Measurements from ENCODE around the gene SNRPB. TPM values are rescaled to one million over a fixed set of nuclear protein-coding genes. Genes with fewer than 3 reads are reported as not detected.
A peak's percentile ranks its signal among the peaks of the same experiment; 100 is the strongest.

SNRPB gene
- total RNA-seq (2021), result 489 to 539 TPM (median 498 TPM) in 3 replicates
- Bru-seq, nascent RNA, result percentile 99 among the genes with signal in this experiment
- long read RNA-seq, experiment 1, transcript SNRPB-202 (7 exons, 1,008 nt), result minor isoform, 237 of 794 reads
- long read RNA-seq, experiment 1, transcript SNRPB-201 (7 exons, 1,154 nt), result major isoform, 501 of 794 reads
- long read RNA-seq, experiment 1, partial matches to known transcripts, result 25 of 794 reads
- long read RNA-seq, experiment 1, other reads (novel, unspliced or antisense), result 30 of 794 reads
- long read RNA-seq, experiment 2, transcript SNRPB-202 (7 exons, 1,008 nt), result minor isoform, 234 of 840 reads
- long read RNA-seq, experiment 2, transcript SNRPB-201 (7 exons, 1,154 nt), result major isoform, 483 of 840 reads
- long read RNA-seq, experiment 2, partial matches to known transcripts, result 100 of 840 reads
- long read RNA-seq, experiment 2, other reads (novel, unspliced or antisense), result 21 of 840 reads
- long read RNA-seq, experiment 3, transcript SNRPB-201 (7 exons, 1,154 nt), result major isoform, 1,852 of 2,821 reads
- long read RNA-seq, experiment 3, transcript SNRPB-202 (7 exons, 1,008 nt), result minor isoform, 913 of 2,821 reads
- long read RNA-seq, experiment 3, partial matches to known transcripts, result 21 of 2,821 reads
- long read RNA-seq, experiment 3, other reads (novel, unspliced or antisense), result 32 of 2,821 reads

DNA sequence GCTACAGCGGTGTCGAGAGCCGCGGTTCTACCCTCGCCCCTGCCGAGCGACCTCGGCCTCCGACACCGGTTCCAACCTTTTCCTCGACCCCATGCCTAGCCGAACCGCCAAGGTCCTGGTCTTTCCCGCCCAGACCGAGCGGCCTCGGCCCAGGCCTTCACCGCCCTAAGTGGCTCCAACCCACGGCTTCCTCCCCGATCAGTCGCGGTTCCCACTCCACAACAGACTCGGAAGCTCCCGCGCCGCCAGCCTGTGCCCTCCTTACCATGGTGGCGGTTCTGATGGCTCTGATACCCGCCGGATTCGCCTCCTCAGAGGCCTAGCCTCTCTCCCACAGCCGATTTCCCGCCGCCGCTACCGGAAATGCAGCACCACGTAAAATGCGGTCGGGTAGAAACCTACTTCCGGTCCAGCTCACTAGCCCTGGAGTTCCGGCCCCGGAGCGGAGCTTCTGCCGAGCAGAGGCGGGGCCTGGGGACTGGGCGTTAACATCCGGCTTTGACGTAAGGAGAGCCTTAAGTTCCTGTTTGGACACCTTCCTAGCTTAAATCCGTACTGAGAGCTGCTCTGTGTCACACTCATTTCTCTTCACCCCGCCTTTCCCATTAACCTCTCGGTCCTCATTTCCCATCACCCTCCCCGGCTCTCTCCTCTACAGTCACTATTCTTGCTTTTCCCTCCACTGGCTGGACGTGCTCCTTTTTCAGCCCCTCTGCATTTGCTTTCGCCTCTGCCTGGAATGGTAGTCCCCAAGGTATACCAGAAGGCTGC lies at the start of gene SNRPB:
SNRPB (minus strand) TSS at position 367 of the 771 bp plus-strand sequence; CDS start at position 268, 99 bp downstream.
- H3K4me1 Mint-ChIP-seq, result peaks cover 38% of the 10 kb centered on the region
- no peaks in the 10 kb centered on the region for H3K9me3 Mint-ChIP-seq
- ChIA-PET POLR2A (interaction anchor here (0.9 to 1.3 kb wide), 6 partner anchors 10 to 263 kb away, joined by 3 to 6 read pairs (median 6); partner anchors contain the start of genes NOP56 and ZNF343), CTCF (interaction anchor here (0.9 to 1.7 kb wide), 6 partner anchors 15 to 263 kb away, joined by 3 to 14 read pairs (median 4); no protein-coding TSS in a partner anchor)
- DNase-seq (ENCODE audit: low spot score) (peak; percentile 95), ATAC-seq (peak; percentile 99)
- no peaks in the 10 kb centered on the region; the same call in 1 of the 2 replicates for H3K27me3 Mint-ChIP-seq (ENCODE audit: low read depth)
- peak within 1 kb of the TSS; percentile 100 for H3K27ac Mint-ChIP-seq
- peaks cover 44% of the 10 kb centered on the region for H3K36me3 Mint-ChIP-seq
- peak within 1 kb of the TSS; percentile 99 for H3K4me3 Mint-ChIP-seq
- TF ChIP-seq ESRRA (CRISPR knock-in tag; IDR thresholded peaks at IDR 0.05; ENCODE audit: borderline replicate concordance) (no peak), NR3C1 (CRISPR knock-in tag; conservative IDR thresholded peaks at IDR 0.05; ENCODE audit: low read depth) (no peak), PRRX2 (CRISPR knock-in tag; IDR thresholded peaks at IDR 0.05) (no peak), NFE2L1 (CRISPR knock-in tag; IDR thresholded peaks at IDR 0.05) (peak; percentile 87), ELF4 (CRISPR knock-in tag; IDR thresholded peaks at IDR 0.05; ENCODE audit: low read depth) (0 out of 2 replicates have a peak, but pooled peaks have one; percentile 50), ATF1 (CRISPR knock-in tag; IDR thresholded peaks at IDR 0.05) (0 out of 2 replicates have a peak, but pooled peaks have one; percentile 63), CREB1 (CRISPR knock-in tag; IDR thresholded peaks at IDR 0.05) (no peak), NFYB (CRISPR knock-in tag; conservative IDR thresholded peaks at IDR 0.05; ENCODE audit: low read depth) (0 out of 2 replicates have a peak, but pooled peaks have one; percentile 17), ZNF423 (CRISPR knock-in tag; IDR thresholded peaks at IDR 0.05) (no peak), NR2C2 (CRISPR knock-in tag; IDR thresholded peaks at IDR 0.05) (no peak), ZNF232 (CRISPR knock-in tag; IDR thresholded peaks at IDR 0.05) (no peak), TCF7 (CRISPR knock-in tag; IDR thresholded peaks at IDR 0.05; ENCODE audit: low read depth) (no peak)
- TF ChIP-seq, protein P1, sequence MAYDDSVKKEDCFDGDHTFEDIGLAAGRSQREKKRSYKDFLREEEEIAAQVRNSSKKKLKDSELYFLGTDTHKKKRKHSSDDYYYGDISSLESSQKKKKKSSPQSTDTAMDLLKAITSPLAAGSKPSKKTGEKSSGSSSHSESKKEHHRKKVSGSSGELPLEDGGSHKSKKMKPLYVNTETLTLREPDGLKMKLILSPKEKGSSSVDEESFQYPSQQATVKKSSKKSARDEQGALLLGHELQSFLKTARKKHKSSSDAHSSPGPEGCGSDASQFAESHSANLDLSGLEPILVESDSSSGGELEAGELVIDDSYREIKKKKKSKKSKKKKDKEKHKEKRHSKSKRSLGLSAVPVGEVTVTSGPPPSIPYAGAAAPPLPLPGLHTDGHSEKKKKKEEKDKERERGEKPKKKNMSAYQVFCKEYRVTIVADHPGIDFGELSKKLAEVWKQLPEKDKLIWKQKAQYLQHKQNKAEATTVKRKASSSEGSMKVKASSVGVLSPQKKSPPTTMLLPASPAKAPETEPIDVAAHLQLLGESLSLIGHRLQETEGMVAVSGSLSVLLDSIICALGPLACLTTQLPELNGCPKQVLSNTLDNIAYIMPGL (CRISPR knock-in tag; IDR thresholded peaks at IDR 0.05), result peak; percentile 82
- TF ChIP-seq, protein P2, sequence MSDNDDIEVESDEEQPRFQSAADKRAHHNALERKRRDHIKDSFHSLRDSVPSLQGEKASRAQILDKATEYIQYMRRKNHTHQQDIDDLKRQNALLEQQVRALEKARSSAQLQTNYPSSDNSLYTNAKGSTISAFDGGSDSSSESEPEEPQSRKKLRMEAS (CRISPR knock-in tag; IDR thresholded peaks at IDR 0.05), result peak; percentile 92
- TF ChIP-seq, protein P3, sequence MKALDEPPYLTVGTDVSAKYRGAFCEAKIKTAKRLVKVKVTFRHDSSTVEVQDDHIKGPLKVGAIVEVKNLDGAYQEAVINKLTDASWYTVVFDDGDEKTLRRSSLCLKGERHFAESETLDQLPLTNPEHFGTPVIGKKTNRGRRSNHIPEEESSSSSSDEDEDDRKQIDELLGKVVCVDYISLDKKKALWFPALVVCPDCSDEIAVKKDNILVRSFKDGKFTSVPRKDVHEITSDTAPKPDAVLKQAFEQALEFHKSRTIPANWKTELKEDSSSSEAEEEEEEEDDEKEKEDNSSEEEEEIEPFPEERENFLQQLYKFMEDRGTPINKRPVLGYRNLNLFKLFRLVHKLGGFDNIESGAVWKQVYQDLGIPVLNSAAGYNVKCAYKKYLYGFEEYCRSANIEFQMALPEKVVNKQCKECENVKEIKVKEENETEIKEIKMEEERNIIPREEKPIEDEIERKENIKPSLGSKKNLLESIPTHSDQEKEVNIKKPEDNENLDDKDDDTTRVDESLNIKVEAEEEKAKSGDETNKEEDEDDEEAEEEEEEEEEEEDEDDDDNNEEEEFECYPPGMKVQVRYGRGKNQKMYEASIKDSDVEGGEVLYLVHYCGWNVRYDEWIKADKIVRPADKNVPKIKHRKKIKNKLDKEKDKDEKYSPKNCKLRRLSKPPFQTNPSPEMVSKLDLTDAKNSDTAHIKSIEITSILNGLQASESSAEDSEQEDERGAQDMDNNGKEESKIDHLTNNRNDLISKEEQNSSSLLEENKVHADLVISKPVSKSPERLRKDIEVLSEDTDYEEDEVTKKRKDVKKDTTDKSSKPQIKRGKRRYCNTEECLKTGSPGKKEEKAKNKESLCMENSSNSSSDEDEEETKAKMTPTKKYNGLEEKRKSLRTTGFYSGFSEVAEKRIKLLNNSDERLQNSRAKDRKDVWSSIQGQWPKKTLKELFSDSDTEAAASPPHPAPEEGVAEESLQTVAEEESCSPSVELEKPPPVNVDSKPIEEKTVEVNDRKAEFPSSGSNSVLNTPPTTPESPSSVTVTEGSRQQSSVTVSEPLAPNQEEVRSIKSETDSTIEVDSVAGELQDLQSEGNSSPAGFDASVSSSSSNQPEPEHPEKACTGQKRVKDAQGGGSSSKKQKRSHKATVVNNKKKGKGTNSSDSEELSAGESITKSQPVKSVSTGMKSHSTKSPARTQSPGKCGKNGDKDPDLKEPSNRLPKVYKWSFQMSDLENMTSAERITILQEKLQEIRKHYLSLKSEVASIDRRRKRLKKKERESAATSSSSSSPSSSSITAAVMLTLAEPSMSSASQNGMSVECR (CRISPR knock-in tag; IDR thresholded peaks at IDR 0.05; ENCODE audit: borderline replicate concordance), result peak; percentile 76; the same call in 1 of the 2 replicates
- TF ChIP-seq, protein P4, sequence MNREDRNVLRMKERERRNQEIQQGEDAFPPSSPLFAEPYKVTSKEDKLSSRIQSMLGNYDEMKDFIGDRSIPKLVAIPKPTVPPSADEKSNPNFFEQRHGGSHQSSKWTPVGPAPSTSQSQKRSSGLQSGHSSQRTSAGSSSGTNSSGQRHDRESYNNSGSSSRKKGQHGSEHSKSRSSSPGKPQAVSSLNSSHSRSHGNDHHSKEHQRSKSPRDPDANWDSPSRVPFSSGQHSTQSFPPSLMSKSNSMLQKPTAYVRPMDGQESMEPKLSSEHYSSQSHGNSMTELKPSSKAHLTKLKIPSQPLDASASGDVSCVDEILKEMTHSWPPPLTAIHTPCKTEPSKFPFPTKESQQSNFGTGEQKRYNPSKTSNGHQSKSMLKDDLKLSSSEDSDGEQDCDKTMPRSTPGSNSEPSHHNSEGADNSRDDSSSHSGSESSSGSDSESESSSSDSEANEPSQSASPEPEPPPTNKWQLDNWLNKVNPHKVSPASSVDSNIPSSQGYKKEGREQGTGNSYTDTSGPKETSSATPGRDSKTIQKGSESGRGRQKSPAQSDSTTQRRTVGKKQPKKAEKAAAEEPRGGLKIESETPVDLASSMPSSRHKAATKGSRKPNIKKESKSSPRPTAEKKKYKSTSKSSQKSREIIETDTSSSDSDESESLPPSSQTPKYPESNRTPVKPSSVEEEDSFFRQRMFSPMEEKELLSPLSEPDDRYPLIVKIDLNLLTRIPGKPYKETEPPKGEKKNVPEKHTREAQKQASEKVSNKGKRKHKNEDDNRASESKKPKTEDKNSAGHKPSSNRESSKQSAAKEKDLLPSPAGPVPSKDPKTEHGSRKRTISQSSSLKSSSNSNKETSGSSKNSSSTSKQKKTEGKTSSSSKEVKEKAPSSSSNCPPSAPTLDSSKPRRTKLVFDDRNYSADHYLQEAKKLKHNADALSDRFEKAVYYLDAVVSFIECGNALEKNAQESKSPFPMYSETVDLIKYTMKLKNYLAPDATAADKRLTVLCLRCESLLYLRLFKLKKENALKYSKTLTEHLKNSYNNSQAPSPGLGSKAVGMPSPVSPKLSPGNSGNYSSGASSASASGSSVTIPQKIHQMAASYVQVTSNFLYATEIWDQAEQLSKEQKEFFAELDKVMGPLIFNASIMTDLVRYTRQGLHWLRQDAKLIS (CRISPR knock-in tag; IDR thresholded peaks at IDR 0.05; ENCODE audit: borderline replicate concordance), result no peak
- TF ChIP-seq, protein P5, sequence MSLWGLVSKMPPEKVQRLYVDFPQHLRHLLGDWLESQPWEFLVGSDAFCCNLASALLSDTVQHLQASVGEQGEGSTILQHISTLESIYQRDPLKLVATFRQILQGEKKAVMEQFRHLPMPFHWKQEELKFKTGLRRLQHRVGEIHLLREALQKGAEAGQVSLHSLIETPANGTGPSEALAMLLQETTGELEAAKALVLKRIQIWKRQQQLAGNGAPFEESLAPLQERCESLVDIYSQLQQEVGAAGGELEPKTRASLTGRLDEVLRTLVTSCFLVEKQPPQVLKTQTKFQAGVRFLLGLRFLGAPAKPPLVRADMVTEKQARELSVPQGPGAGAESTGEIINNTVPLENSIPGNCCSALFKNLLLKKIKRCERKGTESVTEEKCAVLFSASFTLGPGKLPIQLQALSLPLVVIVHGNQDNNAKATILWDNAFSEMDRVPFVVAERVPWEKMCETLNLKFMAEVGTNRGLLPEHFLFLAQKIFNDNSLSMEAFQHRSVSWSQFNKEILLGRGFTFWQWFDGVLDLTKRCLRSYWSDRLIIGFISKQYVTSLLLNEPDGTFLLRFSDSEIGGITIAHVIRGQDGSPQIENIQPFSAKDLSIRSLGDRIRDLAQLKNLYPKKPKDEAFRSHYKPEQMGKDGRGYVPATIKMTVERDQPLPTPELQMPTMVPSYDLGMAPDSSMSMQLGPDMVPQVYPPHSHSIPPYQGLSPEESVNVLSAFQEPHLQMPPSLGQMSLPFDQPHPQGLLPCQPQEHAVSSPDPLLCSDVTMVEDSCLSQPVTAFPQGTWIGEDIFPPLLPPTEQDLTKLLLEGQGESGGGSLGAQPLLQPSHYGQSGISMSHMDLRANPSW (CRISPR knock-in tag; conservative IDR thresholded peaks at IDR 0.05; ENCODE audit: low read depth), result no peak
- TF ChIP-seq, protein P6, sequence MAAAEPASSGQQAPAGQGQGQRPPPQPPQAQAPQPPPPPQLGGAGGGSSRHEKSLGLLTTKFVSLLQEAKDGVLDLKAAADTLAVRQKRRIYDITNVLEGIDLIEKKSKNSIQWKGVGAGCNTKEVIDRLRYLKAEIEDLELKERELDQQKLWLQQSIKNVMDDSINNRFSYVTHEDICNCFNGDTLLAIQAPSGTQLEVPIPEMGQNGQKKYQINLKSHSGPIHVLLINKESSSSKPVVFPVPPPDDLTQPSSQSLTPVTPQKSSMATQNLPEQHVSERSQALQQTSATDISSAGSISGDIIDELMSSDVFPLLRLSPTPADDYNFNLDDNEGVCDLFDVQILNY (CRISPR knock-in tag; IDR thresholded peaks at IDR 0.05), result peak; percentile 99
- TF ChIP-seq, protein P7, sequence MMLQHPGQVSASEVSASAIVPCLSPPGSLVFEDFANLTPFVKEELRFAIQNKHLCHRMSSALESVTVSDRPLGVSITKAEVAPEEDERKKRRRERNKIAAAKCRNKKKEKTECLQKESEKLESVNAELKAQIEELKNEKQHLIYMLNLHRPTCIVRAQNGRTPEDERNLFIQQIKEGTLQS (CRISPR knock-in tag; conservative IDR thresholded peaks at IDR 0.05), result 0 out of 2 replicates have a peak, but pooled peaks have one; percentile 35
